ENCODE measurements around the gene RAB43.

The RAB43 gene

GRCh38 chr3:129106320-129106719 lies 15.3 kb downstream of the RAB43 start:
- no peak for TF ChIP-seq REST (IDR thresholded peaks at IDR 0.05; ENCODE audit: insufficient read depth in 1 of 2, low read depth in 2 of 2, low read length in 2 of 2)
- no peak for TF ChIP-seq TAF1 (IDR thresholded peaks at IDR 0.05; ENCODE audit: borderline replicate concordance, insufficient read depth, low read length)
- no peak for TF ChIP-seq POLR2AphosphoS5 (IDR thresholded peaks at IDR 0.05; ENCODE audit: low read depth, low read length)
- no peak for TF ChIP-seq SIN3A (IDR thresholded peaks at IDR 0.05; ENCODE audit: borderline replicate concordance, insufficient read depth, low read length)
- TF ChIP-seq FOXP2 (optimal IDR thresholded peaks at IDR 0.05; ENCODE audit: borderline replicate concordance, extremely low read depth, extremely low read length, insufficient read depth), result no peak

DNA sequence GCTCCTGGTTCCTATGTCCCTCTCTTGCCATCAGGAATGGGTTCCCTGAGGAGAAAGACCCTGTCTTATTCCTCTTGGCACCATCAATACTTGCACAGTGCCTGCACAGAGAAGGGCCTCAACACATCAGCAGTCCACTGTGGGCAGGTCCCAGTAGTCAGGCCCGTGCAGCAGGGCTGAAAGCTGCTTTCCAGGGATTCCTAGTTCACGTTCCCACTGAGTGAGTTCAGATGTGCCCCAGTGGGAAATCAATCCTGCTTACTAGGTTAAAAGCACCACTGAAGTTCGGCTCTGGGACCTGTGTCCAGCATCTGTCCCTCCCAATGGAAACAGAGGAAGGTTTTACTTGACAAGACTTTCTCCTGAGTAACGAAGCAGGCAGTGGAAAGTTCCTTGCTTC lies 15.7 kb downstream of the RAB43 start:
- TF ChIP-seq SIN3A (IDR thresholded peaks at IDR 0.05; ENCODE audit: borderline replicate concordance, insufficient read depth, low read length), result no peak
- TF ChIP-seq REST (IDR thresholded peaks at IDR 0.05; ENCODE audit: insufficient read depth in 1 of 2, low read depth in 2 of 2, low read length in 2 of 2), result no peak
- no peak for TF ChIP-seq POLR2AphosphoS5 (IDR thresholded peaks at IDR 0.05; ENCODE audit: low read depth, low read length)
- TF ChIP-seq TAF1 (IDR thresholded peaks at IDR 0.05; ENCODE audit: borderline replicate concordance, insufficient read depth, low read length), result no peak
- no peak for TF ChIP-seq FOXP2 (optimal IDR thresholded peaks at IDR 0.05; ENCODE audit: borderline replicate concordance, extremely low read depth, extremely low read length, insufficient read depth)

GRCh38 chr3:129104498-129105079 lies 17.0 kb downstream of the RAB43 start:
- TF ChIP-seq REST (IDR thresholded peaks at IDR 0.05; ENCODE audit: insufficient read depth in 1 of 2, low read depth in 2 of 2, low read length in 2 of 2) (no peak), POLR2AphosphoS5 (IDR thresholded peaks at IDR 0.05; ENCODE audit: low read depth, low read length) (no peak), FOXP2 (optimal IDR thresholded peaks at IDR 0.05; ENCODE audit: borderline replicate concordance, extremely low read depth, extremely low read length, insufficient read depth) (no peak), TAF1 (IDR thresholded peaks at IDR 0.05; ENCODE audit: borderline replicate concordance, insufficient read depth, low read length) (no peak), SIN3A (IDR thresholded peaks at IDR 0.05; ENCODE audit: borderline replicate concordance, insufficient read depth, low read length) (no peak)

GRCh38 chr3:129104051-129104450 lies 17.6 kb downstream of the RAB43 start:
- TF ChIP-seq TAF1 (IDR thresholded peaks at IDR 0.05; ENCODE audit: borderline replicate concordance, insufficient read depth, low read length) (no peak), SIN3A (IDR thresholded peaks at IDR 0.05; ENCODE audit: borderline replicate concordance, insufficient read depth, low read length) (no peak), FOXP2 (optimal IDR thresholded peaks at IDR 0.05; ENCODE audit: borderline replicate concordance, extremely low read depth, extremely low read length, insufficient read depth) (no peak), REST (IDR thresholded peaks at IDR 0.05; ENCODE audit: insufficient read depth in 1 of 2, low read depth in 2 of 2, low read length in 2 of 2) (no peak), POLR2AphosphoS5 (IDR thresholded peaks at IDR 0.05; ENCODE audit: low read depth, low read length) (no peak)

All from PFSK-1 (cell line).